SH-SY5Y (cell line): Measurements from ENCODE around the gene C2orf80.

Source experiments
- GATA2 ChIP-seq: IDR thresholded peaks from 2 replicates; pipeline ENCODE4 v1.6.1; 2011; ENCODE audit warnings: mild to moderate bottlenecking, low read depth, low read length
- GATA3 ChIP-seq: IDR thresholded peaks from 2 replicates; pipeline ENCODE4 v1.6.1; 2011; ENCODE audit warnings: low read depth, mild to moderate bottlenecking, low read length, moderate library complexity

C2orf80 gene

DNA sequence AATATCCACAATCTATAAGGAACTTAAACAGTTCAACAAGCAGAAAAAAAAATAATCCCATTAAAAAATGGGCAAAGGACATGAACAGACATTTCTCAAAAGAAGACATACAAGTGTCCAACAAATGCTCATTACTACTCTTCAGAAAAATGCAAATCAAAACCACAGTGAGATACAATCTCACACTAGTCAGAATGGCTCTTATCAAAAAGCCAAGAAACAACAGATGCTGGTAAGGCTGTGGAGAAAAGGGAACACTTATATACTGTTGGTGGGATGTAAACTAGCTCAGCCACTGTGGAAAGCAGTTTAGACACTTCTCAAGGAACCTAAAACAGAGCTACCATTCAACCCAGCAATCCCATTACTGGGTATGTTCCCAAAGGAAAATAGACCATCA, 36.7 kb downstream of the C2orf80 start:
- TF ChIP-seq GATA3 (no peak), GATA2 (no peak)

DNA sequence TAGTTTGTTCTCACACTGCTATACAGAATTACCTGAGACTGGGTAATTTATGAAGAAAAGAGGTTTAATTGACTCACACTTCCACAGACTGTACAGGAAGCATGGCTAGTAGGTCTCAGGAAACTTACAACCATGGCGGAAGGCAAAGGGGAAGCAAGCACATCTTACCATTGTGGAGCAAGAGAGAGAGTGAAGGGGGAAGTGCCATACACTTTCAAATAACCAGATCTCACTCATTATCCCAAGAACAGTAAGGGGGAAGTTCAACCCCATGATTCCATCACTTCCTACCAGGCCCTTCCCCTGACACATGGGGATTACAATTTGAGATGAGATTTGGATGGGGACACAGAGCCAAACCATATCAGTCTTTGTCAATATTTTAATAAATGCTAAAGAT, 38.9 kb downstream of the C2orf80 start:
- TF ChIP-seq GATA3 = no peak
- no peak for TF ChIP-seq GATA2

DNA sequence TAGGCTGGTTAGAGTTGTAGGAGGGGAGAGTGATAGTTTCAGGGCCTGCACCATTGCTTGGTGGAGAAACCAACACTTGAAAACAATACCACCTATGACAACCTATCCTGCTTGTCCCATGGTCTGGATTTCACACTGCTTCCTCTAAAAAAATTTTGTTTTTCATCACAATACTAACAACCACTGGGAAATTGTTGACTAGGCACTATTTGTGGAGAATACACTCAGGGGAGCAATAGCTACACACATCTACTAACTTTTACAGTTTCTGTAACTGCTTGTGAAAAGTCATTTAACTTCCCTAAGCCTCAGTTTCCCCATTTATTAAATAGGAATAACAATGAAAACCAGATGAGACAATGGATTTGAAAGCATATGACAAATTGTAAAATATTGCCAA, 39.7 kb downstream of the C2orf80 start:
- TF ChIP-seq GATA2 (no peak), GATA3 (no peak)

DNA sequence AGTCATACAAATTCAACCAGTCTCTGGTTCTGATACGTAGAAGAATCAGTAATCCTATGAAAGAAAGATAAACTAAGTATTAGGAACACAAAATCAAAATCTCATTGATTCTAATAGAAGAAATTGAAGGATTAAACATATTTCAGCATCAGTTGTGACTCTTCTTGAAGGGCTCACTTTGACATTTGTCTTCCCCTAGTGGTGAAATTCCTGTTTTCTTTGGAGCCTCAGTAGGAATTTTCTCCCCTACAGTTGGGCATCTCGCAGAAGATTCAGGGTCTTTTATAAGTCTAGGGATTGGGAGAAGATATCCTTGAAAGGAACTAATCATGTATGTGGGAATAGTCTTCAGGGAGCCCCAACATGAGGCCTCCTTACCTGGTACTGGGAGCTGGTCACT, 41.0 kb downstream of the C2orf80 start:
- TF ChIP-seq GATA2 = no peak
- TF ChIP-seq GATA3 = no peak

DNA sequence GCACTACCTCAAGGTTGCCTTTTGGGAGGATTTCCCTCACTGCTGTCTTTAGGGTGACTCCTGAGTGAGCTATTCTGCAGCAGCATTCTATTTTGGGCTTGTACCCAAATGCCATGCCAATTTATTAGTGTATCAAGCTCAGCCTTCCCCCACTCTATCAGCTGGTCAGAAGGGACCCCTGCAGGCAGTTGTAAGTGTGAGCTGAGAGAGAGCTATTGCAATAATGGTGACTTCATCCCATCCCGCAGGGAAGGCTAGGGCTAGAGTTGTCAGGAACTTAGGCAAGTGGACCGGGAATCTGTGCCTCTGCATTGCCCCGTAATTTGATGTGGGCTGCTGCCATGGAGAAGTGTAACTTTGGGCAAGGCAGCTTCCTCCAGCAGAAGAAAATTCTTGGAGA, 42.1 kb downstream of the C2orf80 start:
- no peak for TF ChIP-seq GATA2
- TF ChIP-seq GATA3 = no peak

DNA sequence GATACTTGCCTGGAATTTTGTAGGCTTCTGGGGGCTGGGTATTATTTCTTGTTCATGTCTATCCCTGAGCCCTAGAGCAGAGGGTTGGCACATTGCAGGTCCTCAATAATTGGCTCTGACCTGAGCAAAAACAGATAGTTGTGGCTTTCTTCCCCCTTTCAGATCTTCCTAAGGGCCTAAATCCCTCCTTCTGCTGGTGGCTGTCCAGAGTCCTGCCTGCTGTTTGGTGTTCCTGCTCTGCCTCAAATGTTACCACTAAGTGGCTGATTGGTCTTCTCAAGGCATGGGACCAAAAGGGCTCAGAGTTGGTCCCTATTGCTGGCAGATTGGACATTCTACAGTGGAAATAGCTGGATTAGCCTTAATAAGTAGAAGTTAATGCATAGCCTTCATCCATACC, 42.8 kb downstream of the C2orf80 start:
- TF ChIP-seq GATA3 (no peak), GATA2 (no peak)

DNA sequence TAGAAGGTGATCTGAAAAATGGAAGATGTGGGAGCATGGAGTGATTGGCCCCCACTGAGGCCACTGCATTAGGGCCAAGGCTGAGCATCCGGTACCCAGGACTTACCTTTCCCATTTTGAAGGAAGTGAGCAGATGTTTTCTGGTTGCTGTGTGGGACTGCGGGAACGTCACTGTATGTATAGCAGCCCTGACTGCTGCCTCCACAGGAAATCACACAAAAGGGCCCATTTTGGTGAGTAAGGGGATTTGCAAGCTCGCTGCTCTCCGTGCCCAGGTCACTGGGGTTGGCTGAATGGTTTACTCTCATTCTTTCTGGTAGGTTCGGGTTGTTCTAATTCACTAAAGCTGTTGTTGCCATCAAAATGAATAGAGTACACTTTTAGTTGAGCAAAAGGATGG, 43.8 kb downstream of the C2orf80 start, which contains the start of gene CRYGB:
Gene CRYGB, minus strand, starts transcription at position 153 of the 400 bp plus-strand sequence. Its CDS starts 38 bp downstream, at position 115.
- TF ChIP-seq GATA3 (no peak), GATA2 (no peak)

DNA sequence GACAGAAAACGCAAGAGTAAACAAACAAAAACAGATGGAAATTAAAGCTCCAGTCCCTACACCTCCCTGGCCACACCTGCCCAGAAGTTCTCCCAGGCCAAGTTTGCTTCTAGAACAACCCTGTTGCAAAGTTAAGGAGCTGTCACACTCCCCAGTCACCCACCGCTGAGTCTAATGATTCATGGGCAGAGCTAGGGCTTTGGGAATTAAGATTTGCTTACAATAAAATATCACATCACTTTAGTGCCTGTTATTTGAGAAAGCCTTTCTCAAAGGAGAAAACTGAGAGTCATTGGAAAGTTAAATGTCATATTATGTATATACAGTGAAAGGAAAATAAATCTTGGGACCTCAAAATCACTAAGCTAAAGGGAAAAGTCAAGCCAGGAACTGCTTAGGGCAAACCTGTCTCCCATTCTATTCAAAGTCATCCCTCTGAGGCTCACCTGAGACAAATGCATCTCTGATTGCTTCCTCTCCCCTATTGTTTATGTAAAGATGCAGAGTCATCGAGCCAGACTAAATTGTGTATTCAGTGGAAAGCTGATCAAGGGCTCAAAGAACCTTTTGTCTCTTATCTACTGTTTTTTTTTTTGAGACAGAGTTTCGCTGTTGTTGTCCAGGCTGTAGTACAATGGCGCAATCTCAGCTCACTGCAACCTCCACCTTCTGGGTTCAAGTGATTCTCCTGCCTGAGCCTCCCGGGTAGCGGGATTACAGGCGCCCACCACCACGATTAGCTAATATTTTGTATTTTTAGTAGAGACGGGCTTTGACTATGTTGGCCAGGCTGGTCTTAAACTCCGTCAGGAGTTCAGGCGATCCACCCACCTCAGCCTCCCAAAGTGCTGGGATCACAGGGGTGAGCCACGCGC, 46.7 kb downstream of the C2orf80 start:
- TF ChIP-seq GATA2 (no peak), GATA3 (no peak)

DNA sequence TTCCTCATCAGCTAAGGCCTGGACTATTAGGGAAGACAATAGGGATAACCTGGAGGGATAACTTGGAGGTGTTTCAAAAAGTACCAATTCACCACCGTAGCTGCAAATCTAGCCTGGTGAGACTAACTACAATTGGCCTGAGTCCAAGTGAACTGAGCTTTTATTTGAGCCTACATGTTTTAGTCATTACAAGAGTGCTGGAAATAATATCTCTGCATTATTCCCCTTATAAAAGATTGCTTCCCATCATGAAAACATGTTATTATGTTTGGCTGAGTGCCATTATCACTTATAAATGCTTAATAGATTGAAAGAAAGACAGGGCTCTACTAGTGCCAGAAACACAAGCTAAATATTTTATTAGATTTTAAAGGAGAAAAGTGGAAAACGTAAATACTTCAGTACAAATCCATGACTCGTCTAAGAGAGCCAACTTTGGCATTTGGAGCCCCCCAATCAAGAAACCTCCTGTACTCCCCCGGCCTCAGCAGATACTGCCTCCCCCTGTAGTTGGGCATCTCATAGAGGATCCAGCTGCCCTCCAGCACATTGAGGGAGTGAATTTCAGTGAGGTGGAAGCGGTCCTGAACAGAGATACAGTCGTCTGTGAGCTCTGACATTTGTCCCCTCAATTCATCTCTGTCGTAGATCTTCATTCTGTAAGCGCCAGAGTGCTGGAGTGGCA, 47.4 kb downstream of the C2orf80 start:
- no peak for TF ChIP-seq GATA2
- TF ChIP-seq GATA3 = no peak

DNA sequence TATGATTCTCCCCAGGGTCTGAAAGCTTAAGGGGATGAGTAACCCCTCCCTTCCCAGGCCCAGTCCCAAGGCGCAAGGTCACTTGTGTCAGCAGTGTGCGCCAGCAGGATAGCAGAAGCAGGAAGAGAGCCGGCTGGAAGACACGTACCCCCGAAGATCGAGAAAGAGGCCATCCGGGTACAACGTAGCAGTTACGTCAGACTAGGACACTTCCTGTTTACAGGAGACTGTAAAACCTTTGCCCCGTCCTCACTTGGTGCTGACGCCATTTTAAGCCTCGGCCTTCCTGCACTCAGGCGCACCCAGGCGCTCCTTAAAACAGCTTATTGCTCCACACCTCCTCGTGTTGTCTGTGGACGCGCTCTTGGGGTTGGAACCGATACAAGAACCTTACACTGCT, 50.4 kb downstream of the C2orf80 start:
- TF ChIP-seq GATA3 = no peak
- no peak for TF ChIP-seq GATA2

DNA sequence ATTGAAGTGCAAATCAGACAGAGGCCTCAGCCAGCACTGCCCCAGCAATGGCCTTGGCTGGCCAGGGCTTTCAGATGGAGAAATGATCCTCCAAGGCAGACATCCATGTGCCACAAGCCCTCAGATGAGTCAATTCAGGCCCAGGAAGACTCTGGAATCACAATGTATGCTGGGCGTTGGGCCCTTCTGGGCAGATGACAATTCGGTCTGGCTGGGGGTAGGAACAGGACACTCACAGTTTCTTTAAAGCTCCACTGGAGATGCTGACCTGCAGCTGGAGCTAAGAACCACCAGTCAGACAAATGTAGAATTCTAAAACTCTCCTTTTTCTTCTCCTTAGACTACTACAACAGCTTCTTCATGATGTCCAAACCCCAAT, 53.1 kb downstream of the C2orf80 start:
- TF ChIP-seq GATA3 = no peak
- no peak for TF ChIP-seq GATA2

DNA sequence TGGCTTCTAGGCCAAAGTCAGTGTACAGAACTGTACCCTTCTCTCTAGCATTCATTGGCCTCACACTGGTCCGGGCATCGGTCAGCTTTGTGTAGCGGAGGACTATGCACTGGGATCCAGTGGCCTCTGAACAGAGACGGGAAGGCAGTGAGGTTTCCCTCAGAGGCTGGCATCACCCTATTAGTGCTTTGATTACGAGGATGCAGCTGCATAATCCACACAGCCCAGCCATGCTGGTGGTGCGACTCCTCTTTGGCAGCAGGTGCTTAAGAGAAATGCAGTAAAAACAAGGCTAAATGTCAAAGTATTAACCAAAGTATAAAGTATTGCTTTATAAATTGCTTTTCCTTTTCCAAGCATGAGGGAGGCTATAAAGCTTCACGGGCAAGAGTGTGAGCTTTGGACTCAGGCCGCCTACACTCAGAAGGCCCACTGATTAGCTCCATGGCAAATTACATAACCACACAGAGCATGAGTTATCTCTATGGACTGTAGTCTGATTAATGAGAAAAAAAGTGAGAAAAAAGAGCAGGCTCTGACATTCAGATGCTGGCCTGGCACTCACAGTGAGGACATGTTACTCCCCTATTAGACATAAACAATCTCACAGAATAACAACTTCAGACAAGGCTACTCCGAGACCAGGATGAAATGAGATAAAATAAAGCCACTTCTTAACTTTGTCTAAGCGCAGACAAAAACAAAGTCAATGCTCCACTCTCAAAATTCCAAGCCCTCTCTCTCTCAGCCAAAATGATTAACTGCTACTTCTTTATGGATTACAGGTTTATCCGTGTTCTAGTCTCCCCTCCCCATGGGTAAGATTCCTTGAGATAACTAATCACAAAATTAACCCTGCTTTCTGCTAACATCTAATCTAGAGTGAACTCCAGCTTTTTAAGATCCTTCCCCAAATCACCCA, 53.8 kb downstream of the C2orf80 start:
- TF ChIP-seq GATA2 (no peak), GATA3 (no peak)

DNA sequence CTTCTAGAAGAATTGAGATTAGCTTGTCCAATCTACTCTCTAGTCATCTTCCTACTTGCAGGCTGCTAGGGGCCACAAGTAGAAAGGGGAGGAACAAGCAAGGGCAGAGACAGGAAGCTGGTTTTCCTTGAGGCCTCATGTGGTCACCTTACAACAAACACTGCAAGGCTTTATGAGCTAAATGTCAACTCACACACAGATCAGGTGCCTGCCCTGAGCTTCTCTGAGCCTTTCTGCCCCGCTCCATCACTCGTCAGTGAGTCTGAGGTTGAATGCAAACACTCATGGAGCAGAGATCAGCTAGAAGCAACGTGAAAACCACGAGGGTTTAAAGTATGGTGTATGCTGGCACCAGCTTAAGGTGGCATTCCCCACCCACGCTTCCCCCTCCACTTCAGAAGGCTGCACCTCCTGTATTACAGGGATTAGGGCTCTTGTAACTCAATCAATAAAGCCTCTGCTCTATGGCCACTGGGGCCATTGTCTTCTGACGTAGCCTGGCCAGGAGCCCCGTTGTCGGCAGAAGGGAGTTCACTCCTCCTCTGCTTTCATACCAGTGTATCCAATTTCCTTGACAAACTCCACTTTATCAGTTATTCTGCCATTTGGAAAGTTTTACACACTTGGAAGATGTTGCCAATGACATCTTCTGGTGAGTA, 54.8 kb downstream of the C2orf80 start:
- TF ChIP-seq GATA3 (no peak), GATA2 (no peak)

DNA sequence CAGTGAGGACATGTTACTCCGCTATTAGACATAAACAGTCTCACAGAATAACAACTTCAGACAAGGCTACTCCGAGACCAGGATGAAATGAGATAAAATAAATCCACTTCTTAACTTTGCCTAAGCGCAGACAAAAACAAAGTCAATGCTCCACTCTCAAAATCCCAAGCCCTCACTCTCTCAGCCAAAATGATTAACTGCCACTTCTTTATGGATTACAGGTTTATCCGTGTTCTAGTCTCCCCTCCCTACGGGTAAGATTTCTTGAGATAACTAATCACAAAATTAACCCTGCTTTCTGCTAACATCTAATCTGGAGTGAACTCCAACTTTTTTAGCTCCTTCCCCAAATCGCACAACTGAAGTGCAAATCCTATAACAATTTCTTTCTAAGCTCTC, 59.1 kb downstream of the C2orf80 start:
- no peak for TF ChIP-seq GATA2
- TF ChIP-seq GATA3 = no peak
